Tibial nerve (tissue), 4 donors: ENCODE results near the gene HIRIP3. TPM values are rescaled to one million over a fixed set of nuclear protein-coding genes. Genes with fewer than 3 reads are reported as not detected.
A peak's percentile ranks its signal among the peaks of the same experiment; 100 is the strongest.
"Not testable (repeated sequence)": the region's sequence is repeated elsewhere in the genome, so short reads cannot be mapped to it uniquely, and the experiment has no call there.

ENCODE experiments used
- DNase-seq, 2 donors: peaks; one replicate each; pipeline ENCODE4 v3.0.0-alpha.2; 2019; ENCODE audit warnings: low spot score in 2 of 2
- H3K27ac ChIP-seq, 4 donors: fragments of 200-600 bp; sonication (generic) in 3 of 4; one replicate each; pipeline ENCODE4 v1.5.1; 2017 to 2019; ENCODE audit warnings: mild to moderate bottlenecking in 1 of 4
- H3K27me3 ChIP-seq, 2 donors: fragments of 200-600 bp; sonication (generic) in 1 of 2; one replicate each; pipeline versions ENCODE4 v1.5.1 to v1.6.0; 2017 to 2019
- H3K36me3 ChIP-seq, 3 donors: fragments of 200-600 bp; sonication (generic); one replicate each; pipeline ENCODE4 v1.5.1; 2018 to 2019
- H3K4me1 ChIP-seq, 4 donors: fragments of 200-600 bp; sonication (generic) in 3 of 4; one replicate each; pipeline ENCODE4 v1.5.1; 2017 to 2019
- H3K4me3 ChIP-seq, 4 donors: fragments of 200-600 bp; sonication (generic) in 3 of 4; one replicate each; pipeline ENCODE4 v1.5.1; 2017 to 2019; ENCODE audit warnings: mild to moderate bottlenecking in 1 of 4, moderate library complexity in 1 of 4
- H3K9me3 ChIP-seq, 4 donors: fragments of 200-600 bp; sonication (generic) in 3 of 4; one replicate each; pipeline ENCODE4 v1.5.1; 2017 to 2019
- EP300 ChIP-seq, 2 donors: sonication (generic); formaldehyde crosslinking; IDR thresholded peaks; one replicate each; pipeline ENCODE4 v1.6.1; 2017; ENCODE audit warnings: antibody characterized with exemption in 2 of 2, mild to moderate bottlenecking in 1 of 2
- POLR2A ChIP-seq, 2 donors: fragments of 450-650 bp; IDR thresholded peaks; one replicate each; pipeline ENCODE4 v1.6.1; 2017; ENCODE audit warnings: antibody characterized with exemption in 2 of 2, mild to moderate bottlenecking in 2 of 2, moderate library complexity in 2 of 2
- WGBS, 2 donors: methylation state at CpG; one replicate each; pipeline ENCODE4 v1.1.5; 2018; 5-methylcytosine and 5-hydroxymethylcytosine counted together
- total RNA-seq, 4 donors: library from RNA; depleted of rRNA; stranded (reverse); fragments of >200 nt; gene quantifications; one replicate each; pipeline ENCODE4 v1.1.0, GENCODE V29; 2016
- TF ChIP-seq, protein P1 (sequence below), 5 experiments: fragments of 200-600 bp in 3 of 5; fragments of 450-650 bp in 2 of 5; sonication (generic) in 3 of 5; IDR thresholded peaks; one replicate each; pipeline ENCODE4 v1.5.1; 2016 to 2019; ENCODE audit warnings: antibody characterized with exemption in 5 of 5, mild to moderate bottlenecking in 3 of 5, moderate library complexity in 2 of 5

The HIRIP3 gene
- total RNA-seq, 4 donors from 2014 or later: 12.6 to 26.7 (median 22.6) TPM

DNA sequence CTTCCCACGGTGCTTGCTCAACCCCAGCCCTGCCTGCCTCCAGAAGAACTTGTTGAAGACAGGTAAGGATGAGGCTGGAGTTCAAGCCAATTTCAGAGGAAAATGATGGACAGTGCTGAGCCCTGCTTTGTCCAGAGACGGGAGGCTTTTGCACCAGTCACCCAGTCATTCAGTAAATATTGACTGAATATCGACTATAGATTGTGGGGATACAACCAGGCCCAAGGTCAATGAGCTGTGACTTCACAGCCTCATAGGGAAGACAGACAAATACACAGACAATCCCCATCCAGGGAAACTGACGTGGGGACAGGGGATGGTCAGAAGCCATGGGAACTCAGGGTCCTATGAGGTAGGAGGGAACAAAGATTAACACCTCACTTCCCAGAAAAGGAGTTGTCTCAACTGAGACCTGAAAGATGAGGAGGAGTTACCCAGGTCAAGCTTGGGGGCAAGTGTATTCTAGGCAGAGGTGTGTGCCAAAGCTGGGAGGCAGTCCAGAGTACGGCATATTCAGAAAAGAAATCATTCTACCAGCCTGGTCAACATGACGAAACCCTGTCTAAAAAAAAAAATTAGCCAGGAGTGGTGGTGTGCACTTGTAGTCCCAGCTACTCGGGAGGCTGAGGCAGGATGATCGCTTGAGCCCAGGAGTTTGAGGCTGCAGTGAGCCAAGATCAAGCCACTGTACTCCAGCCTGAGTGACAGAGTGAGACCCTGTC is 21.3 kb upstream of the HIRIP3 start:
- no peak overlapping the region for H3K27ac ChIP-seq
- H3K4me3 ChIP-seq: no peak overlapping the region
- peaks cover 0 to 12% of the 10 kb centered on the region in 2 donors for H3K27me3 ChIP-seq
- WGBS, 2 donors: 73 to 79% methylated on average over 7 to 8 of the region's 8 CpGs
- no peaks in the 10 kb centered on the region for H3K36me3 ChIP-seq
- no peaks in the 10 kb centered on the region for H3K9me3 ChIP-seq
- DNase-seq: no peak
- TF ChIP-seq POLR2A (IDR thresholded peaks at IDR 0.05): no peak
- no peak for TF ChIP-seq EP300 (IDR thresholded peaks at IDR 0.05)
- TF ChIP-seq, protein P1, sequence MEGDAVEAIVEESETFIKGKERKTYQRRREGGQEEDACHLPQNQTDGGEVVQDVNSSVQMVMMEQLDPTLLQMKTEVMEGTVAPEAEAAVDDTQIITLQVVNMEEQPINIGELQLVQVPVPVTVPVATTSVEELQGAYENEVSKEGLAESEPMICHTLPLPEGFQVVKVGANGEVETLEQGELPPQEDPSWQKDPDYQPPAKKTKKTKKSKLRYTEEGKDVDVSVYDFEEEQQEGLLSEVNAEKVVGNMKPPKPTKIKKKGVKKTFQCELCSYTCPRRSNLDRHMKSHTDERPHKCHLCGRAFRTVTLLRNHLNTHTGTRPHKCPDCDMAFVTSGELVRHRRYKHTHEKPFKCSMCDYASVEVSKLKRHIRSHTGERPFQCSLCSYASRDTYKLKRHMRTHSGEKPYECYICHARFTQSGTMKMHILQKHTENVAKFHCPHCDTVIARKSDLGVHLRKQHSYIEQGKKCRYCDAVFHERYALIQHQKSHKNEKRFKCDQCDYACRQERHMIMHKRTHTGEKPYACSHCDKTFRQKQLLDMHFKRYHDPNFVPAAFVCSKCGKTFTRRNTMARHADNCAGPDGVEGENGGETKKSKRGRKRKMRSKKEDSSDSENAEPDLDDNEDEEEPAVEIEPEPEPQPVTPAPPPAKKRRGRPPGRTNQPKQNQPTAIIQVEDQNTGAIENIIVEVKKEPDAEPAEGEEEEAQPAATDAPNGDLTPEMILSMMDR (IDR thresholded peaks at IDR 0.05): no peak
- H3K4me1 ChIP-seq: peaks cover 0 to 8% (median 6%) of the 10 kb centered on the region in 4 donors

DNA sequence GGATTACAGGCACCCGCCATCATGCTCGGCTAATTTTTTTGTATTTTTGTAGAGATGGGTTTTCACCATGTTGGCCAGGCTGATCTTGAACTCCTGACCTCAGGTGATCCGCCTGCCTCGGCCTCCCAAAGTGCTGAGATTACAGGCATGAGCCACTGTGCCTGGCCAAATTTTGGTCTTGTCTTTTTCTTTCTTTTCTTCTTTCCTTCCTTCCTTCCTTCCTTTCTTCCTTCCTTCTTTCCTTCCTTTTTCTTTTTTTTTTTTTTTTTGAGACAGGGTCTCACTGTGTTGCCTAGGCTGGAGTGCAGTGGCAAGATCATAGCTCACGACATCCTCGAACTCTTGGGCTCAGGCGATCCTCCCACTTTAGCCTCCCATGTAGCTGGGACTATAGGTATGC is 20.0 kb upstream of the HIRIP3 start:
- peaks cover 0 to 12% (median 9%) of the 10 kb centered on the region in 4 donors for H3K4me1 ChIP-seq
- H3K36me3 ChIP-seq, H3K9me3 ChIP-seq, DNase-seq, H3K4me3 ChIP-seq, H3K27ac ChIP-seq: not testable (repeated sequence)
- H3K27me3 ChIP-seq: peaks cover 0 to 25% of the 10 kb centered on the region in 2 donors
- 82 to 88% methylated on average over 7 of the region's 7 CpGs for WGBS, 2 donors

DNA sequence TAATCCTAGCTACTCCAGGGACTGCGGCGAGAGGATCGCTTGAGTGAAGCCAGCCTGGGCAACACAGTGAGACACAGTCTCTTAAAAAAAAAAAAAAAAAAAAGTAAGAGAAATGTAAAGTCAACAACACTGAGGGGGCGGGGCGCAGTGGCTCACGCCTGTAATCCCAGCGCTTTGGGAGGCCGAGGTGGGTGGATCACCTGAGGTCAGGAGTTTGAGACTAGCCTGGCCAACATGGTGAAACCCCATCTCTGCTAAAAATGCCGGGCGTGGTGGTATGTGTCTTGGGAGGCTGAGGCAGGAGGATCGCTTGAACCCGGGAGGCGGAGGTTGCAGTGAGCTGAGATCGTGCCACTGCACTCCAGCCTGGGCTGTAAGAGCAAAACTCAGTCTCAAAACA is 17.2 kb upstream of the HIRIP3 start:
- not testable (repeated sequence) for DNase-seq, H3K36me3 ChIP-seq, H3K4me3 ChIP-seq, H3K27ac ChIP-seq, H3K9me3 ChIP-seq
- 85 to 88% methylated on average over 14 of the region's 14 CpGs for WGBS, 2 donors
- Histone ChIP-seq H3K27me3 (peaks cover 0 to 41% of the 10 kb centered on the region in 2 donors), H3K4me1 (peaks cover 0 to 25% (median 12%) of the 10 kb centered on the region in 4 donors)

DNA sequence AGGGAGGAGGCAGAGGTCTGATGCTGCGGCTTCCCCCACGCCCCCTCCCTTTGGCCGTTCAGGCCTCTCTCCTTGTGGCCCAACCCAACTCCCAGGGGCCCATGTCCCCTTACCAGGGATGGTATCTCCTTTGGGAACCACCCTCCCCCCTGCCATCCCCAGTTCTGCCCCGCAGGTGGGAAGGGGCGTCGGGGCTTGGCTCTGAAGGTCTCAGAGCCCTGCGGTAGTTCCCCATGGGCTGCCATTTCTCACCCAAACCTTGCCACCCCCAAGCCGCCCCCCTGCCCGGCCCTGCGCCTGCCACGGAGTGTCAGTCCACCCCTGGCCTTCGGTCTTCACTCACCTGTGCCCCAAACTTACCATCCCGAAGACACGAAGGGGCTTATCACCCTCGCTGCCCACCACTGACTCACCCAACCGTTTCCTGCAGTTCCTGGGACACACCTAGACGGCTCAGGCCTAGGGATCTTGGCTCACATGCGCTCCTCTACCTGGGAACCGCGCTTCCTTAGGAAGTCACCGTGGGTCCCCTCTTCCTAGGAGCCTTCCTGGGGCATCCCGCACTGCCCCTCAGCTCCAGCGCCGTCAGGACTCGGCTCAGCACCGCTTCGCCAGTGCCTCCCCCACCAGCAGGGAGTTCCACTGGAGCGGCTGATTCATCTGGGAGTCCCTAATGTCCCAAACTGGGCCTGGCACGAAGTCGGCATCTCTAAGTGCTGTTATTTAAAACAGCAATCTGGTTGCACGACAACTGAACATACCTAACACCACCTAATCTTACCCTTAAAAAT is 16.5 kb upstream of the HIRIP3 start:
- peaks cover 0 to 1% (median 0%) of the 10 kb centered on the region in 3 donors for H3K36me3 ChIP-seq
- H3K9me3 ChIP-seq: no peaks in the 10 kb centered on the region
- peaks cover 0 to 41% of the 10 kb centered on the region in 2 donors for H3K27me3 ChIP-seq
- no peak for TF ChIP-seq EP300 (IDR thresholded peaks at IDR 0.05)
- TF ChIP-seq POLR2A (IDR thresholded peaks at IDR 0.05): no peak
- TF ChIP-seq, protein P1 (IDR thresholded peaks at IDR 0.05): no peak
- 18 to 28% methylated on average over 30 to 31 of the region's 31 CpGs for WGBS, 2 donors
- H3K27ac ChIP-seq: no peak overlapping the region
- no peak for DNase-seq
- peak overlapping the region in 1 of 4 donors; percentile 35 for H3K4me3 ChIP-seq
- peaks cover 0 to 25% (median 12%) of the 10 kb centered on the region in 4 donors for H3K4me1 ChIP-seq

DNA sequence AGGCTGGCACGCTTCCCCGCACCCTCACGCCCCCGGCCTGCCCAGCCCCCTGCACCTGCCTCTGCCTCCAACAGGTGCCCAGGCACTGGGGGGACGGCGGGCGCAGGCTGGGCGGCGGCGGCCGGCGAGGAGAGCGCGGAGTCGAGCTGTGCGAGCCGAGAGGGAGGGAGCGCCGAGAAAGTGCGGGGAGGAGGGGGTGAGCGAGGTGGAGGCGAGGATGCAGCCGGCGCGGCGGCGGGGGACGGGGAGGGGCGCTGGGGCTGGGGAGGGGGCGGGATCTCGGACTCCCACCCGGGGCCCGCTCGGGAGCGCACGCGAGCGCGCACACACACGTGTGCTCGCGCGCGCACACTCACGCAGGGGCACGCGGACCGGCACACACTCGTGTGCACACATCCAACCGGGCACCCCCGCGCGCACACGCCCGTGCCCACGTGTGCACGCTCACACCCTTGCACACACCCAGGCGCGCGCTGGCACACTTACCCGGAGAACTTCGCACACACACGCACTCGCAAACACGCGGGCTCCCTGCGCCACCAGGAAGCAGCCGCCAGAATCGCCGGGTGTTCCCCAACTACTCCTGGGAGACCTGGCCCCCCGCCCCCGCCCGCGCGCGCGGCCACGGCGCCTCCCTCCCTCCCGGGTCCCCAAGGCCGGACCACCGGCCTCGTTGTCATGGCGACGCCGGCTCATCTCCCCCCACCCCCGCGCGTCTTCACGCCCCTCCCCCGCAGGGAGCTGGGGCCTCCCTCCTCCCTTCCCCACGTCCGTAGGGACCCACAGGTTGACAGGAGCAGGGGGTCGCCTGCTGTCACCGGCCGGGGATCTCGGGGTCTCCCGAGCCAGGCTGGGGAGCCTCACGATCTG is 15.7 kb upstream of the HIRIP3 start, which contains the start of gene DOC2A:
TSS of gene DOC2A (minus strand) at position 184 of the 870 bp plus-strand sequence. CDS start 805 bp downstream, outside the sequence.
- DNase-seq: no peak
- no peak within 1 kb of the TSS for H3K27ac ChIP-seq
- TF ChIP-seq EP300 (IDR thresholded peaks at IDR 0.05) (no peak), POLR2A (IDR thresholded peaks at IDR 0.05) (no peak)
- TF ChIP-seq, protein P1 (IDR thresholded peaks at IDR 0.05): no peak
- peaks cover 0 to 25% (median 12%) of the 10 kb centered on the region in 4 donors for H3K4me1 ChIP-seq
- H3K27me3 ChIP-seq: peaks cover 0 to 41% of the 10 kb centered on the region in 2 donors
- 1% methylated on average over 55 of the region's 99 CpGs for WGBS, 2 donors
- H3K9me3 ChIP-seq: no peaks in the 10 kb centered on the region
- H3K36me3 ChIP-seq: peaks cover 0 to 9% (median 0%) of the 10 kb centered on the region in 3 donors
- H3K4me3 ChIP-seq: peak within 1 kb of the TSS; percentile 6 to 47 (median 32)
